Adrenal gland (tissue), 12 donors: Measurements from ENCODE around the gene ATR. TPM values are rescaled to one million over a fixed set of nuclear protein-coding genes. Genes with fewer than 3 reads are reported as not detected.

Source experiments
- DNase-seq, 7 donors: peaks; one replicate each; pipeline ENCODE4 v3.0.0-alpha.2; 2019 to 2020
- H3K27ac ChIP-seq, 5 donors: fragments of 200-600 bp; sonication (generic) in 4 of 5; 1 replicate in 3 of 5; 2 replicates in 2 of 5; pipeline versions ENCODE4 v1.5.1 to v1.8.0; 2016 to 2020; ENCODE audit warnings: mild to moderate bottlenecking in 1 of 5
- H3K27me3 ChIP-seq: fragments of 200-600 bp; 2 replicates; pipeline ENCODE4 v1.8.0; 2021
- H3K36me3 ChIP-seq, 2 donors: fragments of 200-600 bp; replicated peaks in 1 of 2; 1 replicate in 1 of 2; 2 replicates in 1 of 2; pipeline versions ENCODE4 v1.5.1 to v1.8.0; 2018 to 2022
- H3K4me1 ChIP-seq, 2 donors: fragments of 200-600 bp; replicated peaks in 1 of 2; 1 replicate in 1 of 2; 2 replicates in 1 of 2; pipeline versions ENCODE4 v1.5.1 to v1.8.0; 2018 to 2021
- H3K4me3 ChIP-seq, 4 donors: fragments of 200-600 bp; sonication (generic) in 3 of 4; one replicate each; pipeline ENCODE4 v1.5.1; 2016 to 2018
- H3K9me3 ChIP-seq, 3 donors: fragments of 200-600 bp; sonication (generic) in 1 of 3; replicated peaks in 1 of 3; 1 replicate in 2 of 3; 2 replicates in 1 of 3; pipeline versions ENCODE4 v1.5.1 to v1.8.0; 2016 to 2021
- POLR2A ChIP-seq, 2 donors: fragments of 450-650 bp; IDR thresholded peaks; one replicate each; pipeline ENCODE4 v1.6.1; 2017; ENCODE audit warnings: antibody characterized with exemption in 2 of 2, mild to moderate bottlenecking in 2 of 2, moderate library complexity in 1 of 2
- WGBS, 4 donors: extraction: QIAGEN DNeasy Blood & Tissue Kit in 2 of 4; methylation state at CpG; one replicate each; pipeline versions ENCODE4 v1.1.5 to v1.1.7; 2013 to 2017; 5-methylcytosine and 5-hydroxymethylcytosine counted together
- intact Hi-C, 2 donors: fragments of 100-400 bp; cut with DNase I; formaldehyde crosslinking; loops; one replicate each; pipeline versions ENCODE4 v1.14.1 to v1.15.0; 2022 to 2023
- polyA plus RNA-seq, 3 donors: library from polyadenylated mRNA; stranded (reverse); fragments of 200-250 nt in 2 of 3; fragments of 350-450 nt in 1 of 3; fragmentation: Illumina TruSeq in 1 of 3; extraction: RNeasy Lipid Tissue Mini Kit (QIAGEN cat#74804) in 1 of 3; gene quantifications; one replicate each; pipeline ENCODE4 v1.2.3, GENCODE V29; 2013 to 2014
- total RNA-seq, 9 donors: library from RNA; depleted of rRNA in 4 of 9; stranded (reverse); fragments of >200 nt in 4 of 9; fragments of 120-200 nt in 1 of 9; fragmentation: NEBNext Ultra II Directional in 1 of 9; extraction: Animal tissue kit (Norgen Biotek cat#: 25700) in 1 of 9; gene quantifications; one replicate each; pipeline versions ENCODE4 v1.1.0 to v1.2.4, GENCODE V29; 2013 to 2023
- TF ChIP-seq, protein P1 (sequence below), 6 experiments: fragments of 450-650 bp in 4 of 6; fragments of 200-600 bp in 2 of 6; sonication (generic) in 1 of 6; IDR thresholded peaks; 1 replicate in 5 of 6; 2 replicates in 1 of 6; pipeline versions ENCODE4 v1.5.1 to v1.8.0; 2016 to 2021; ENCODE audit warnings: antibody characterized with exemption in 6 of 6, mild to moderate bottlenecking in 2 of 6, moderate library complexity in 1 of 6
- donor health status: healthy with polysubstance abuse.
- donor health status: Bipolar disorder and iron deficiency.
- donor health status: DM: yes; HTN: yes; CAD: no.
- donor health status: DM: no; HTN: no; CAD: no.
- donor health status: DM: no; HTN: no; CAD: no.
- donor health status: DM: yes; HTN: yes; CAD: no.

Gene ATR
- total and polyA plus RNA-seq, 12 donors, result 34.7 to 131 (median 53.3) TPM

DNA sequence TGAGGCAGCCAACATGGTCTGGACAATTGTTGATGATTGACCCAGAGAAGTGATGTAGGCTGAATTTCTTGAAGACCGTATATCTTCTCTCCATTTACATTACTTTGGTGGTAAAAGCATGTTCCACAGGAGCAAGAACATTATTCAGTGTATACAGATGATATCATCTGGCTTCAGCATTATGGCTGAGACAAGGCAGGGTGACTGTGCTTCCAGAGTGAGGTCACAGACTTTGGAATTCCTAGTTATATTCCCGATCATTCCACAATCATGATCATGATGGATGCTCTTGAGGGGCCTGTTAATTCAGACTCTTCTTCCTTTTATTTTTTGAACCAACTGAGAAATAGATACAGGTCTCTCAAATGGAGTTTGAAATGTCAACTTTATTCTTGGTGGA lies 36.6 kb upstream of the ATR start:
- no peaks in the 10 kb centered on the region for H3K9me3 ChIP-seq

GRCh38 chr3:142614059-142614626 lies 35.6 kb upstream of the ATR start:
- Histone ChIP-seq H3K9me3 (no peaks in the 10 kb centered on the region), H3K27me3 (no peaks in the 10 kb centered on the region), H3K4me1 (no peaks in the 10 kb centered on the region), H3K36me3 (no peaks in the 10 kb centered on the region), H3K27ac (no peak overlapping the region), H3K4me3 (no peak overlapping the region)
- WGBS, 4 donors, result 85 to 94% (median 90%) methylated on average over 2 of the region's 2 CpGs
- no peak for TF ChIP-seq POLR2A (IDR thresholded peaks at IDR 0.05)
- TF ChIP-seq, protein P1, sequence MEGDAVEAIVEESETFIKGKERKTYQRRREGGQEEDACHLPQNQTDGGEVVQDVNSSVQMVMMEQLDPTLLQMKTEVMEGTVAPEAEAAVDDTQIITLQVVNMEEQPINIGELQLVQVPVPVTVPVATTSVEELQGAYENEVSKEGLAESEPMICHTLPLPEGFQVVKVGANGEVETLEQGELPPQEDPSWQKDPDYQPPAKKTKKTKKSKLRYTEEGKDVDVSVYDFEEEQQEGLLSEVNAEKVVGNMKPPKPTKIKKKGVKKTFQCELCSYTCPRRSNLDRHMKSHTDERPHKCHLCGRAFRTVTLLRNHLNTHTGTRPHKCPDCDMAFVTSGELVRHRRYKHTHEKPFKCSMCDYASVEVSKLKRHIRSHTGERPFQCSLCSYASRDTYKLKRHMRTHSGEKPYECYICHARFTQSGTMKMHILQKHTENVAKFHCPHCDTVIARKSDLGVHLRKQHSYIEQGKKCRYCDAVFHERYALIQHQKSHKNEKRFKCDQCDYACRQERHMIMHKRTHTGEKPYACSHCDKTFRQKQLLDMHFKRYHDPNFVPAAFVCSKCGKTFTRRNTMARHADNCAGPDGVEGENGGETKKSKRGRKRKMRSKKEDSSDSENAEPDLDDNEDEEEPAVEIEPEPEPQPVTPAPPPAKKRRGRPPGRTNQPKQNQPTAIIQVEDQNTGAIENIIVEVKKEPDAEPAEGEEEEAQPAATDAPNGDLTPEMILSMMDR (IDR thresholded peaks at IDR 0.05), result no peak
- intact Hi-C loops, result no loop called here
- no peak for DNase-seq

More for the DNA sequence above, 36.6 kb upstream of the ATR start:
- TF ChIP-seq POLR2A (IDR thresholded peaks at IDR 0.05), result no peak
- TF ChIP-seq, protein P1 (IDR thresholded peaks at IDR 0.05), result no peak
- no peak overlapping the region for H3K4me3 ChIP-seq
- DNase-seq, result no peak
- intact Hi-C loops, result no loop called here
- H3K4me1 ChIP-seq, result no peaks in the 10 kb centered on the region
- no peaks in the 10 kb centered on the region for H3K36me3 ChIP-seq
- 73 to 100% (median 95%) methylated on average over 2 of the region's 2 CpGs for WGBS, 4 donors
- no peaks in the 10 kb centered on the region for H3K27me3 ChIP-seq
- no peak overlapping the region for H3K27ac ChIP-seq

DNA sequence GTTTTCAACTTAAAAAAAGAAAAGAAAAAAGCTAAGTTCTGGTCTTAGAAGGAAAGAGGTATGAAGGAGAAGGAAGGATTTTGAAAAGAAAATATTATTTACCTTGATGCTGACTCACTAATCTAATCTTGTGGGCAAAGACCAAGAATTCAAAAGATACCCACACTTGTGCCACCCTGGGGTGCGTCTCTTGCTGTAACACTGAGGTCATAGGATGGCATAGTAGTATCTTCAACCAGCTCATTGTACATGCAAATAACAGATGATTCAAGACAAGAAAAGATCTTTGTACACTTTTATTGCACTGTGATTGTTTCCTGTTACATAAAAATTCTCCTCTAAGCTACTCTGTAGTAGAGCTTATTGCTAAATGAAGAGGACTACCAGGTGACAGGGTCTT lies 35.0 kb upstream of the ATR start:
- H3K36me3 ChIP-seq, result no peaks in the 10 kb centered on the region
- no peaks in the 10 kb centered on the region for H3K27me3 ChIP-seq
- no peaks in the 10 kb centered on the region for H3K9me3 ChIP-seq
- 79 to 91% (median 88%) methylated on average over 1 of the region's 1 CpG for WGBS, 4 donors
- intact Hi-C loops, result no loop called here
- DNase-seq, result no peak
- TF ChIP-seq, protein P1 (IDR thresholded peaks at IDR 0.05), result no peak
- TF ChIP-seq POLR2A (IDR thresholded peaks at IDR 0.05), result no peak
- H3K4me3 ChIP-seq, result no peak overlapping the region
- H3K4me1 ChIP-seq, result no peaks in the 10 kb centered on the region
- H3K27ac ChIP-seq, result no peak overlapping the region

DNA sequence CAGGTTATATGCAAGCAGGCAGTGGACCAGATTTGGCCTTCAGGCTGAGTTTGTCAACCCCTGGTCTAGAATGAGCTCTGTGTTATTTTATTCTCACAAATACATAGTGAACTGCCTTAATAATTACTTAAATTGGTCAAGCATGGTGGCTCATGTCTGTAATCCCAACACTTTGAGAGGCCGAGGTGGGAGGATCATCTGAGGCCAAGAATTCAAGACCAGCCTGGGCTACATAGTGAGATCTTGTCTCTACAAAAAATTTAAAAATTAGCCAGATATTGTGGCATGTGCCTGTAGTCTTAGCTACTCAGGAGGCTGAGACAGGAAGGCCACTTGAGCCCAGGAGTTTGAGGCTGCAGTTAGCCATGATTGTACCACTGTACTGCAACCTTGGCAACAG lies 32.7 kb upstream of the ATR start:
- DNase-seq, result no peak
- 85 to 100% (median 92%) methylated on average over 1 of the region's 1 CpG for WGBS, 4 donors
- intact Hi-C loops, result no loop called here
- TF ChIP-seq, protein P1 (IDR thresholded peaks at IDR 0.05), result no peak
- TF ChIP-seq POLR2A (IDR thresholded peaks at IDR 0.05), result no peak
- Histone ChIP-seq H3K36me3 (no peaks in the 10 kb centered on the region), H3K27ac (no peak overlapping the region), H3K27me3 (no peaks in the 10 kb centered on the region), H3K4me1 (no peaks in the 10 kb centered on the region), H3K9me3 (no peaks in the 10 kb centered on the region), H3K4me3 (no peak overlapping the region)
